DND-41 (cell line): ENCODE results near the gene SEL1L.

ENCODE experiments used
- CTCF ChIP-seq: IDR thresholded peaks from 2 replicates; pipeline ENCODE4 v1.5.1; 2012; ENCODE audit warnings: borderline replicate concordance, low read length, moderate library complexity, mild to moderate bottlenecking; ENCODE audit not compliant: poor library complexity, severe bottlenecking; ENCODE audit errors: extremely low read depth
- EZH2 ChIP-seq: IDR thresholded peaks from 3 replicates; pipeline ENCODE4 v1.6.1; 2012; ENCODE audit warnings: borderline replicate concordance, low read depth, mild to moderate bottlenecking, moderate library complexity, low read length, inconsistent platforms; ENCODE audit not compliant: severe bottlenecking

DNA sequence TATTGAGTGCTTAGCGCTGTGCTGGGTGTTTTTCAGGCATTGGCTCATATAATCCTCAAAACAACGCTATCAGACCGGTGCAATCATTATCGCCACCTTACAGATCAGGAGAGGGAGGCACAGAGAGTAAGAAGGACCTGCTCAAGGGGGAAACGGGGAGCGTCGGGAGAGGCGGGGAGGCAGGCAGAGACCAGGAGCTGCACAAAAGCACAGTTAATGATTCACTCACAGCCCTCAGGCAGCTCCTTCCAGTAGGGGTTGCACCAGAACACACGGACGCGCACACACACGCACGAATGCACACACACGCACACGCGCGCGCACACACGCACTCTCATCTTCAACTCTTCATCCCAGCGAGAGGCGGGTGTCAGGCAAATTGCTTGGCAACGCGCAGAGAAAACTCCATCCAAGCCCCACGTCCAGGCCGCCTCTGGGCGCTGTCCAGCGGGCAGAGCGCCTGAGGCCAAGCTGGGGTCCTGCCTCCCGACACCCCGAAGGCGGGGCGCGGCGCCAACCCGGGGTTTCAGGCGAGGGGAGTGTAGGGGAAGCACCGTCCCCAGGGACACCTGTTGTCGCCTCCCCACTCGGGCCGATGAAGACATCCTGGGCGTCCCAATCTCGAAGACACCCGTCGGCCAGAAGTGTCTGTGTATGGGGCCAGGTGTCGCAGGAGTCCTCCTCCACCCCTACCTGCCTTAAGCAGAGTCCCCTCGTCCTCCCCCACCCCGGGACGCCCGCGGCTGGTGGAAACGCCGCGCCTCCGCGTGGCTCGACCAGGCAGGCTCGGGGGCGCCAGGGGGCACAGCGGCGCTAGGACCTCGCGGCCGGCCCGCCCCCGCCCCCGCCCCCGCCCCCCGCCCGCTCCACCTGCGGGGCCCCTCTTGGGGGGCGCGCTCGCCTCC, 98.0 kb downstream of the SEL1L start:
- TF ChIP-seq CTCF (no peak), EZH2 (no peak)
